Pulmonary artery endothelial cell (primary cell): ENCODE results near the gene EPHA6. TPM values are rescaled to one million over a fixed set of nuclear protein-coding genes. Genes with fewer than 3 reads are reported as not detected.
"Not testable (repeated sequence)": the region's sequence is repeated elsewhere in the genome, so short reads cannot be mapped to it uniquely, and the experiment has no call there.

Source experiments
- DNase-seq: peaks from one replicate; pipeline ENCODE4 v3.0.0-alpha.2; 2011; ENCODE audit warnings: low read depth, low spot score
- total RNA-seq: library from RNA; depleted of rRNA; stranded (reverse); fragments of >200 nt; gene quantifications from 2 replicates; pipeline ENCODE4 v1.2.3, GENCODE V29; 2014

The EPHA6 gene
- total RNA-seq, 1 donor from 2014 or later, result not detected

- DNase-seq, result no peak
These were observed 610.6 kb downstream of the EPHA6 start for GRCh38 chr3:97425002-97425401.

- DNase-seq, result no peak
These were observed 616.2 kb downstream of the EPHA6 start for GRCh38 chr3:97430601-97431000.

GRCh38 chr3:97432914-97433313, 618.5 kb downstream of the EPHA6 start:
- no peak for DNase-seq

- DNase-seq, result no peak
These were observed 623.7 kb downstream of the EPHA6 start for GRCh38 chr3:97438131-97438530.

GRCh38 chr3:97439373-97439772, 625.0 kb downstream of the EPHA6 start:
- no peak for DNase-seq

GRCh38 chr3:97464035-97464434, 649.6 kb downstream of the EPHA6 start:
- DNase-seq, result no peak

- no peak for DNase-seq
These were observed 656.1 kb downstream of the EPHA6 start for GRCh38 chr3:97470481-97470880.

GRCh38 chr3:97479740-97480139, 665.3 kb downstream of the EPHA6 start:
- DNase-seq, result no peak

- not testable (repeated sequence) for DNase-seq
These were observed 666.4 kb downstream of the EPHA6 start for GRCh38 chr3:97480696-97481289.

GRCh38 chr3:97481416-97481815, 667.0 kb downstream of the EPHA6 start:
- no peak for DNase-seq

GRCh38 chr3:97485206-97485605, 670.8 kb downstream of the EPHA6 start:
- DNase-seq, result no peak

- no peak for DNase-seq
These were observed 673.2 kb downstream of the EPHA6 start for GRCh38 chr3:97487587-97487986.

GRCh38 chr3:97488741-97489140, 674.3 kb downstream of the EPHA6 start:
- no peak for DNase-seq

GRCh38 chr3:97495896-97496295, 681.5 kb downstream of the EPHA6 start:
- no peak for DNase-seq

- no peak for DNase-seq
These were observed 682.7 kb downstream of the EPHA6 start for GRCh38 chr3:97497138-97497537.

GRCh38 chr3:97504463-97504862, 690.1 kb downstream of the EPHA6 start:
- DNase-seq, result no peak

GRCh38 chr3:97510795-97511194, 696.4 kb downstream of the EPHA6 start:
- DNase-seq, result no peak

GRCh38 chr3:97515076-97515475, 700.7 kb downstream of the EPHA6 start:
- no peak for DNase-seq

GRCh38 chr3:97530691-97531090, 716.3 kb downstream of the EPHA6 start:
- no peak for DNase-seq

GRCh38 chr3:97547573-97547972, 733.2 kb downstream of the EPHA6 start:
- not testable (repeated sequence) for DNase-seq

- no peak for DNase-seq
These were observed 736.0 kb downstream of the EPHA6 start for GRCh38 chr3:97550408-97550807.

- DNase-seq, result no peak
These were observed 737.8 kb downstream of the EPHA6 start for GRCh38 chr3:97552186-97552585.

GRCh38 chr3:97575742-97576141, 761.3 kb downstream of the EPHA6 start:
- DNase-seq, result no peak

- DNase-seq, result no peak
These were observed 761.8 kb downstream of the EPHA6 start for GRCh38 chr3:97576221-97576620.
